ENCODE data around the gene EMX1.

The EMX1 gene

DNA sequence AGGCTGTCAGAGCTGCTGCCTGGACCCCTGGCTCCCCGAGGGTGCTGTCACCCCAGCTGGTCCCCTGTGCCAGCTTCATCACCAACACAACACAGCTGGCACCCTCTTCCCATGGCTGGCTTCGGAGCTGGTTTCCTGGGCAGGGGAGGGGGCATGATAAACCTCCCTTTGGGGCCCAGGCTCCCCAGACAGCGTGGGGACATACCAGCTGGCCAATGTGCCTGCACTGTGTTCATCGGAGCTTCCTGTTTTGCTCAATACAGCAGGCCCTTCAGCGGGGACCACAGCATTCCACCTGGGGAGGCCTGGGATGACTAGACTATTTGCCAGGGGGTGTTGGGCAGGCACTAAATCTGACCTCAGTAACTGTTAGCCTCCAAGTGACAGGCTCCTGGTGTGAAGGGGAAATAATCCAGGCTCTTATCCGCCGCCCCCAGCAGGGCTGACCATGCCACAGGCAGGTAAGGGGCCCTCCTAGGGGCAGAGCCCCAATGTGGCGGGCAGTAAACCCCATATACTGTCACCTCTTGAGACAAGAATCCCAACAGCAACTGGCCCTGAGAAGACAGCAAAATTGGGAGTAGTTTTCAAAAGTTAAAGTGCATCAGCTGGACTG is 44.6 kb downstream of the EMX1 start:
- Histone ChIP-seq H3K27ac (no peak overlapping the region), H3K4me3 (ENCODE audit: low read depth, low read length) (no peak overlapping the region), H3K27me3 (ENCODE audit: insufficient read depth, low read depth, severe bottlenecking) (no peaks in the 10 kb centered on the region), H3K9me3 (ENCODE audit: severe bottlenecking) (no peaks in the 10 kb centered on the region), H3K36me3 (no peaks in the 10 kb centered on the region)
- DNase-seq: no peak
- TF ChIP-seq, protein P1, sequence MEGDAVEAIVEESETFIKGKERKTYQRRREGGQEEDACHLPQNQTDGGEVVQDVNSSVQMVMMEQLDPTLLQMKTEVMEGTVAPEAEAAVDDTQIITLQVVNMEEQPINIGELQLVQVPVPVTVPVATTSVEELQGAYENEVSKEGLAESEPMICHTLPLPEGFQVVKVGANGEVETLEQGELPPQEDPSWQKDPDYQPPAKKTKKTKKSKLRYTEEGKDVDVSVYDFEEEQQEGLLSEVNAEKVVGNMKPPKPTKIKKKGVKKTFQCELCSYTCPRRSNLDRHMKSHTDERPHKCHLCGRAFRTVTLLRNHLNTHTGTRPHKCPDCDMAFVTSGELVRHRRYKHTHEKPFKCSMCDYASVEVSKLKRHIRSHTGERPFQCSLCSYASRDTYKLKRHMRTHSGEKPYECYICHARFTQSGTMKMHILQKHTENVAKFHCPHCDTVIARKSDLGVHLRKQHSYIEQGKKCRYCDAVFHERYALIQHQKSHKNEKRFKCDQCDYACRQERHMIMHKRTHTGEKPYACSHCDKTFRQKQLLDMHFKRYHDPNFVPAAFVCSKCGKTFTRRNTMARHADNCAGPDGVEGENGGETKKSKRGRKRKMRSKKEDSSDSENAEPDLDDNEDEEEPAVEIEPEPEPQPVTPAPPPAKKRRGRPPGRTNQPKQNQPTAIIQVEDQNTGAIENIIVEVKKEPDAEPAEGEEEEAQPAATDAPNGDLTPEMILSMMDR (IDR thresholded peaks at IDR 0.05; ENCODE audit: low read depth, low read length): no peak

DNA sequence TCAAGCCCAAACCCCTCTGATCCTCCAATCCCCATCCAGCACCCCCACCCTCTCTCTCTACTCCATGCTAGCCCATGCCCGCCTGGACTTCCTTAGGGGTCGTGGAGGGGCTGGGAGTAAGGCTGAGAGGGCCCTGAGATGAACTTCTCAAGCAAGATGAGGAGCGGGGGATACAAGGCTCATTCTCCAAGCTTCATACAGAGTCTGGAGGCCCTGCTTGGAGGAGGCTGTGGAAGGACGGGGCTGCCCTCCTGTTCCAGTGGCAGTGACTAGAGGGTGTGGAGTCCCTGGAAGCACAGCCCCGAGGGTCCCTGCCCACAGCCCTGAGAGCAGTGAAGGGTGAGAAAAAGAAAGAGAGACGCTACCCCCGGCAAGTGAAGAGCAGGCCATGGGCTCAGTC is 45.6 kb downstream of the EMX1 start:
- Histone ChIP-seq H3K9me3 (ENCODE audit: severe bottlenecking) (no peaks in the 10 kb centered on the region), H3K27me3 (ENCODE audit: insufficient read depth, low read depth, severe bottlenecking) (no peaks in the 10 kb centered on the region), H3K27ac (no peak overlapping the region), H3K36me3 (no peaks in the 10 kb centered on the region), H3K4me3 (ENCODE audit: low read depth, low read length) (no peak overlapping the region)
- TF ChIP-seq, protein P1 (IDR thresholded peaks at IDR 0.05; ENCODE audit: low read depth, low read length): no peak
- no peak for DNase-seq

DNA sequence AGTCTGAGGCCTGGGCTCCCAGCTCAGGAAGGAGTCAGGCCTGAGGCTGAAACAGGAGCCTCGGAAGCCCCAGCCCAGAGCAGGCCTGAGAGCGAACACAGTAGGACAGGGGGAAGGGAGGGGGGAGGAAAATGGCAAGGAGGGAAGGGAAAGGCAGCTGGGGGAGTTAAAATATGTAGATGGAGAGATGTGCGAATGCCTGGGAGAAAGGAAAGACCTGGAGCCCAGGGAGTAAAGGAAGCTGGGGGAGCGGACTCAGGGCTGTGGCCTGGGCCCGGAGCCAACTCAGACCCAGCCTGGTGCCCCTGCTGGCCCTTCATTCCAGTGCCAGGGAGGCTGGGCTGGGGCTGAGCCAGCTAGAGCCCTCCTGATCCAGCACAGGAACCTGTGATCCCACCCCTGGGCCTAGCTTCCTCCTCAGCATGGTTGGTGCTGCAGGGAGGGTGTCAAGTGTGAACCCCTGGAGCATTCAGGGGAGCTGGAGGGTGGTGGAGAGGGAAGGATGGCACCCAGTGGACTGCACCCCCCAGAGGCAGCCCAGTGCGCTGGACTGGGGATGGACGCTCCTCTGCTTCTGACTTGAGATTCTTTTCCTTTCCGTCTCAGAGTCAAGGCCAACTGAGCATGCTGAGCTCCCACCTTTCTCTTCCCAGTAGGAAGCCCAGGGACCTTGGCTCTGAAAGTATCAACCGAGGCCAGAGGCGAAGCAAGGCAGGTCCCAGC is 46.3 kb downstream of the EMX1 start:
- H3K4me3 ChIP-seq (ENCODE audit: low read depth, low read length): no peak overlapping the region
- TF ChIP-seq, protein P1 (IDR thresholded peaks at IDR 0.05; ENCODE audit: low read depth, low read length): 0 out of 2 replicates have a peak, but pooled peaks have one; percentile 6
- DNase-seq: no peak
- no peak overlapping the region for H3K27ac ChIP-seq
- no peaks in the 10 kb centered on the region for H3K9me3 ChIP-seq (ENCODE audit: severe bottlenecking)
- no peaks in the 10 kb centered on the region for H3K27me3 ChIP-seq (ENCODE audit: insufficient read depth, low read depth, severe bottlenecking)
- no peaks in the 10 kb centered on the region for H3K36me3 ChIP-seq

DNA sequence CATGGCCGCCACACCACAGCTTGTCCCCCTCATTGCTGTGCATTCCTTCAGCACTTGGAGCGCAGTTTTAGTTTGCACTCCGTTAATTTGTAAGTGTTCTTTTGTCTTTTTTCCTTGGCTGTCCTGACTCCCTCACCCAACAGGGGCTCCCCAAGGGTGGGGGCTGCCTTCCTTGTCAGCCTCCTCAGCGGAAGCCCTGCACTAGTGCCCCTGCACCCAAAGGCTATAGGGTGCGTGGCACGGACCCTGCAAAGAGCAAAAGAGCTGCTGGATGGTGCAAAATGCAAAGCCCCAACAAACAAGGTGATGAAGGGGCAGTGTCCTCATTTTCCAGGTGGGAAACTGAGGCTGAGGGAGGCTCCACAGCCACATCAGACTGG is 46.8 kb downstream of the EMX1 start:
- DNase-seq: no peak
- H3K9me3 ChIP-seq (ENCODE audit: severe bottlenecking): no peaks in the 10 kb centered on the region
- no peak overlapping the region for H3K4me3 ChIP-seq (ENCODE audit: low read depth, low read length)
- no peak overlapping the region for H3K27ac ChIP-seq
- no peaks in the 10 kb centered on the region for H3K36me3 ChIP-seq
- TF ChIP-seq, protein P1 (IDR thresholded peaks at IDR 0.05; ENCODE audit: low read depth, low read length): no peak
- no peaks in the 10 kb centered on the region for H3K27me3 ChIP-seq (ENCODE audit: insufficient read depth, low read depth, severe bottlenecking)

DNA sequence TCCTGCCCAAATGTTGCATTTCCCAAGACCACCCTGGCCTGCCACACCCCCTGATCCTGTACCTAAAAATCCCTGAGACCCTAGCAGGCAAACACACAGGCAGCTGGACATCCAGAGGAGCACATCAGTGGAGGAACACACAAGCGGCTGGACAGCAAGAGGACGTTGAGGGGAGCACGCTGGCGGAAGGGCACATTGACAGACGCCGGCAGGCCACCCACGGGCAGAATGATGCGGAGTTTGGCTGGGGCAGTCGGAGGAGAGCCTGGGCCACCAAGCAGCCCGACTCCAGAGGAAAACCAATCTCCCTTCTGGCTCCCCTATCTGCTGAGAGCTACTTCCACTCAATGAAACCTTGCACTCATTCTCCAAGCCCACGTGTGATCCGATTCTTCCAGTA is 47.7 kb downstream of the EMX1 start:
- Histone ChIP-seq H3K27me3 (ENCODE audit: insufficient read depth, low read depth, severe bottlenecking) (no peaks in the 10 kb centered on the region), H3K4me3 (ENCODE audit: low read depth, low read length) (no peak overlapping the region), H3K36me3 (no peaks in the 10 kb centered on the region), H3K9me3 (ENCODE audit: severe bottlenecking) (no peaks in the 10 kb centered on the region), H3K27ac (no peak overlapping the region)
- DNase-seq: no peak
- TF ChIP-seq, protein P1 (IDR thresholded peaks at IDR 0.05; ENCODE audit: low read depth, low read length): no peak
